ENCODE results near the gene MAML1. TPM values are rescaled to one million over a fixed set of nuclear protein-coding genes. Genes with fewer than 3 reads are reported as not detected.

MAML1 gene
- 4.4 and 8.1 TPM in 2 replicates for polyA plus RNA-seq (2012; rRNA removed)
- polyA plus RNA-seq (2012; cell fraction: cytosol; rRNA removed) = 4.1 and 5.5 TPM in 2 replicates
- 11.6 and 12.4 TPM in 2 replicates for polyA plus RNA-seq (2012; cell fraction: nucleus; rRNA removed)

GRCh38 chr5:179732412-179732917 lies at the start of gene MAML1:
Gene MAML1 (plus strand): TSS chr5:179732822. CDS start chr5:179733113, 291 bp downstream.
- H2AFZ ChIP-seq (ENCODE audit: low read depth) = peak within 1 kb of the TSS; percentile 77; the same call in 1 of the 2 replicates
- TF ChIP-seq CHD2 (IDR thresholded peaks at IDR 0.05; ENCODE audit: low read length, partially characterized antibody) (peak; percentile 79), MAX (IDR thresholded peaks at IDR 0.05; ENCODE audit: low read depth) (0 out of 2 replicates have a peak, but pooled peaks have one; percentile 10), PBX3 (IDR thresholded peaks at IDR 0.05) (peak; percentile 99), EP300 (IDR thresholded peaks at IDR 0.05; ENCODE audit: borderline replicate concordance in 1 of 2, low read depth in 1 of 2, low read length in 1 of 2) (0 out of 4 replicates have a peak, but pooled peaks of 1 of the 2 experiments have one; percentile 11), YY1 (IDR thresholded peaks at IDR 0.05; ENCODE audit: low read depth) (peak; percentile 94), ELF1 (IDR thresholded peaks at IDR 0.05) (peak; percentile 64), SMC3 (IDR thresholded peaks at IDR 0.05; ENCODE audit: low read depth, low read length) (no peak), EZH2phosphoT487 (IDR thresholded peaks at IDR 0.05; ENCODE audit: borderline replicate concordance, low read depth) (no peak), POLR2AphosphoS5 (IDR thresholded peaks at IDR 0.05; ENCODE audit: low read depth, low read length) (peak; percentile 91), FOXJ3 (CRISPR knock-in tag; IDR thresholded peaks at IDR 0.05) (no peak), FOSL2 (IDR thresholded peaks at IDR 0.05; ENCODE audit: borderline replicate concordance, low read depth) (no peak), TAF1 (IDR thresholded peaks at IDR 0.05; ENCODE audit: borderline replicate concordance, low read depth, low read length) (peak; percentile 98), FOXM1 (IDR thresholded peaks at IDR 0.05; ENCODE audit: low read depth) (no peak), RFX5 (IDR thresholded peaks at IDR 0.05; ENCODE audit: low read length) (peak; percentile 67), ZBTB33 (IDR thresholded peaks at IDR 0.05; ENCODE audit: borderline replicate concordance, low read depth) (no peak), RAD21 (IDR thresholded peaks at IDR 0.05; ENCODE audit: low read length) (no peak), TEAD4 (IDR thresholded peaks at IDR 0.05; ENCODE audit: borderline replicate concordance, insufficient read depth) (no peak; the same call in 1 of the 2 replicates), MEF2A (IDR thresholded peaks at IDR 0.05; ENCODE audit: borderline replicate concordance, low read depth) (no peak), RXRA (IDR thresholded peaks at IDR 0.05; ENCODE audit: borderline replicate concordance, low read depth) (no peak), USF2 (IDR thresholded peaks at IDR 0.05; ENCODE audit: borderline replicate concordance, low read depth, low read length) (peak; percentile 36; the same call in 1 of the 2 replicates), GATA2 (CRISPR knock-in tag; IDR thresholded peaks at IDR 0.05) (no peak), CTCF (IDR thresholded peaks at IDR 0.05) (no peak), NRF1 (IDR thresholded peaks at IDR 0.05; ENCODE audit: low read depth, low read length) (0 out of 2 replicates have a peak, but pooled peaks have one; percentile 23), SIN3A (IDR thresholded peaks at IDR 0.05; ENCODE audit: borderline replicate concordance, low read depth, low read length) (0 out of 2 replicates have a peak, but pooled peaks have one; percentile 28), USF1 (IDR thresholded peaks at IDR 0.05; ENCODE audit: borderline replicate concordance, low read depth) (no peak; the same call in 1 of the 2 replicates), MXI1 (IDR thresholded peaks at IDR 0.05; ENCODE audit: low read depth, low read length) (no peak), JUND (IDR thresholded peaks at IDR 0.05) (no peak; the same call in 1 of the 2 replicates)

More at GRCh38 chr5:179732412-179732917, at the start of gene MAML1:
- peaks cover 40% of the 10 kb centered on the region for H4K20me1 ChIP-seq (ENCODE audit: insufficient read depth)
- H3K27me3 ChIP-seq (ENCODE audit: insufficient read depth) = no peaks in the 10 kb centered on the region
- peak within 1 kb of the TSS; percentile 86 for H3K9ac ChIP-seq
- no peaks in the 10 kb centered on the region for H3K9me2 ChIP-seq
- H3K4me3 ChIP-seq (ENCODE audit: low read depth in 2 of 2, low read length in 1 of 2) = peak within 1 kb of the TSS; percentile 82 to 89
- H3K27ac ChIP-seq (ENCODE audit: low read depth in 2 of 2, low read length in 1 of 2) = peak within 1 kb of the TSS; percentile 70 to 88
- peaks cover 40 to 54% of the 10 kb centered on the region in 2 experiments for H3K36me3 ChIP-seq (replicated peaks in 1 of 2; ENCODE audit: control insufficient read depth in 1 of 2, insufficient read depth in 2 of 2, low read length in 1 of 2)
- ChIA-PET CTCF (interaction anchor here (1.1 to 1.6 kb wide), 4 partner anchors 12 to 110 kb away, joined by 3 to 4 read pairs (median 4); partner anchors contain the start of gene HNRNPH1), POLR2A (interaction anchor here (0.6 to 2.3 kb wide), 3 partner anchors 88 to 391 kb away, joined by 3 to 11 read pairs (median 4); partner anchors contain the start of genes HNRNPH1 and SQSTM1)
- WGBS (ENCODE audit: low lambda C conversion rate) = under 1% methylated on average over 39 of the region's 41 CpGs
- peak within 1 kb of the TSS; percentile 91 for H3K4me2 ChIP-seq
- peaks cover 54% of the 10 kb centered on the region for H3K79me2 ChIP-seq (ENCODE audit: insufficient read depth)
- DNase-seq = peak; percentile 99
- peaks cover 8 to 19% of the 10 kb centered on the region in 2 experiments; a peak in 2 of 4 replicates for H3K4me1 ChIP-seq (ENCODE audit: control insufficient read depth in 1 of 2, insufficient read depth in 2 of 2, low read depth in 1 of 2, low read length in 1 of 2)
- H3F3A ChIP-seq (replicated peaks; ENCODE audit: insufficient read depth) = peaks cover 53% of the 10 kb centered on the region
- H3K9me3 ChIP-seq = no peaks in the 10 kb centered on the region

Data from SK-N-SH (cell line).